Spleen (tissue), 11 donors: ENCODE results near the gene SLC35B1. TPM values are rescaled to one million over a fixed set of nuclear protein-coding genes. Genes with fewer than 3 reads are reported as not detected.
A peak's percentile ranks its signal among the peaks of the same experiment; 100 is the strongest.

ENCODE experiments used
- DNase-seq: peaks from one replicate; pipeline ENCODE4 v3.0.0-alpha.2; 2020
- H3K27ac ChIP-seq, 8 donors: fragments of 200-600 bp; sonication (generic) in 7 of 8; 1 replicate in 4 of 8; 2 replicates in 4 of 8; pipeline versions ENCODE4 v1.5.0 to v1.8.0; 2016 to 2021; ENCODE audit warnings: inconsistent platforms in 4 of 8, mild to moderate bottlenecking in 4 of 8, moderate library complexity in 1 of 8
- H3K27me3 ChIP-seq, 7 donors: fragments of 200-600 bp; sonication (generic) in 6 of 7; replicated peaks in 1 of 7; 1 replicate in 4 of 7; 2 replicates in 3 of 7; pipeline versions ENCODE4 v1.5.0 to v1.8.0; 2016 to 2021; ENCODE audit warnings: inconsistent platforms in 3 of 7, mild to moderate bottlenecking in 1 of 7
- H3K36me3 ChIP-seq, 6 donors: fragments of 200-600 bp; sonication (generic) in 5 of 6; 1 replicate in 4 of 6; 2 replicates in 2 of 6; pipeline versions ENCODE4 v1.5.0 to v1.8.0; 2016 to 2021; ENCODE audit warnings: inconsistent platforms in 2 of 6
- H3K4me1 ChIP-seq, 6 donors: fragments of 200-600 bp; sonication (generic) in 5 of 6; 1 replicate in 3 of 6; 2 replicates in 3 of 6; pipeline versions ENCODE4 v1.5.0 to v1.8.0; 2016 to 2021; ENCODE audit warnings: inconsistent platforms in 3 of 6
- H3K4me3 ChIP-seq, 8 donors: fragments of 200-600 bp; sonication (generic) in 7 of 8; 1 replicate in 4 of 8; 2 replicates in 4 of 8; pipeline versions ENCODE4 v1.5.0 to v1.8.0; 2016 to 2021; ENCODE audit warnings: inconsistent platforms in 4 of 8, mild to moderate bottlenecking in 4 of 8, moderate library complexity in 2 of 8
- H3K9me3 ChIP-seq, 8 donors: fragments of 200-600 bp; sonication (generic) in 7 of 8; 1 replicate in 4 of 8; 2 replicates in 4 of 8; pipeline versions ENCODE4 v1.5.0 to v1.8.0; 2016 to 2021; ENCODE audit warnings: inconsistent platforms in 4 of 8
- CTCF ChIP-seq, 11 experiments: fragments of 200-600 bp in 7 of 11; fragments of 450-650 bp in 4 of 11; sonication (generic) in 4 of 11; IDR thresholded peaks in 8 of 11; conservative IDR thresholded peaks in 3 of 11; 1 replicate in 7 of 11; 2 replicates in 4 of 11; pipeline versions ENCODE4 v1.4.0 to v1.8.0; 2016 to 2021; ENCODE audit warnings: antibody characterized with exemption in 11 of 11, inconsistent platforms in 4 of 11, mild to moderate bottlenecking in 1 of 11
- POLR2A ChIP-seq, 3 donors: fragments of 450-650 bp; IDR thresholded peaks; one replicate each; pipeline ENCODE4 v1.5.1; 2017; ENCODE audit warnings: antibody characterized with exemption in 3 of 3, mild to moderate bottlenecking in 1 of 3
- POLR2AphosphoS5 ChIP-seq, 3 donors: sonication (generic); formaldehyde crosslinking; IDR thresholded peaks; one replicate each; pipeline ENCODE4 v1.5.1; 2017; ENCODE audit warnings: antibody characterized with exemption in 3 of 3
- WGBS, 5 donors: extraction: QIAGEN DNeasy Blood & Tissue Kit in 3 of 5; methylation state at CpG; one replicate each; pipeline versions ENCODE4 v1.1.5 to v1.1.7; 2013 to 2018; 5-methylcytosine and 5-hydroxymethylcytosine counted together
- intact Hi-C: fragments of 100-400 bp; cut with DNase I; formaldehyde crosslinking; loops from one replicate; pipeline ENCODE4 v1.15.0; 2023; ENCODE audit warnings: low total_unique reads
- polyA plus RNA-seq, 3 donors: library from polyadenylated mRNA; stranded (reverse); fragments of 200-250 nt; gene quantifications; one replicate each; pipeline ENCODE4 v1.2.1, GENCODE V29; 2013
- total RNA-seq, 7 donors: library from RNA; depleted of rRNA in 3 of 7; stranded (reverse); fragments of >200 nt in 3 of 7; fragmentation: NEBNext Ultra II Directional in 4 of 7; extraction: Animal tissue kit (Norgen Biotek cat#: 25700) in 4 of 7; gene quantifications; one replicate each; pipeline versions ENCODE4 v1.1.0 to v1.2.1, GENCODE V29; 2016 to 2021
- donor health status: healthy with polysubstance abuse.
- donor health status: DM: no; HTN: no; CAD: no; lungs with moderate emphysema.
- donor health status: DM: no; HTN: no; CAD: no.
- donor health status: Bipolar disorder and iron deficiency.
- donor health status: healthy.
- donor health status: DM: no; HTN: no; CAD: no.
- donor health status: DM: yes; HTN: yes; CAD: no.

Gene SLC35B1
- total and polyA plus RNA-seq, 10 donors, result 23.7 to 69.9 (median 45.3) TPM

GRCh38 chr17:49755663-49756283 is 48.0 kb upstream of the SLC35B1 start:
- intact Hi-C loops, result no loop called here
- no peak for DNase-seq

DNA sequence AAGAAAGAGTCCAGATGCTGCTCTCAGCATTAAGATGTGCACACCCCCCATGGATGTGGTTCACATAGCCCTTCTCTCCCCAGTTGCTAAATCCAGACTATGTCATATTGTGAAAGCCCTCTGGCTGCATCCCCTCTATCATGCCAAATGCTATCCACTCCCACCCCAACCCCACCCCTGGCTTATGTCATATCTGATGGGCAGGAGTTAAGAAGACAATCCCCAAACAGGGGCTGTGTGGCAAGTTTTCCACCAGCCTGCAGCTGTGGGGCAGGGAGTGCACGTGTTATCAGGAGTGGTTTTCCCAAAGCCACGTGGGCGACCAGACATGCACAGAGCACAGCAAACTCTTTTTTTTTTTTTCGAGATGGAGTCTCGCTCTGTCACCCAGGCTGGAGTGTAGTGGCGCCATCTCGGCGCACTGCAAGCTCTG is 46.2 kb upstream of the SLC35B1 start:
- peaks cover 0 to 35% (median 7%) of the 10 kb centered on the region in 6 donors for H3K36me3 ChIP-seq
- intact Hi-C loops, result no loop called here
- no peaks in the 10 kb centered on the region for H3K27me3 ChIP-seq
- WGBS, 5 donors, result 59 to 78% (median 61%) methylated on average over 8 of the region's 8 CpGs
- no peaks in the 10 kb centered on the region for H3K9me3 ChIP-seq
- DNase-seq, result no peak
- peaks cover 31 to 100% (median 81%) of the 10 kb centered on the region in 6 donors for H3K4me1 ChIP-seq
- TF ChIP-seq POLR2AphosphoS5 (IDR thresholded peaks at IDR 0.05), result no peak
- no peak for TF ChIP-seq POLR2A (IDR thresholded peaks at IDR 0.05)
- TF ChIP-seq CTCF (IDR thresholded peaks at IDR 0.05 in 8 of 11, conservative IDR thresholded peaks at IDR 0.05 in 3 of 11), result no peak
- peak overlapping the region in 6 of 8 donors; percentile 6 to 61 (median 53) for H3K27ac ChIP-seq
- no peak overlapping the region for H3K4me3 ChIP-seq

More at GRCh38 chr17:49755663-49756283, 48.0 kb upstream of the SLC35B1 start:
- peak overlapping the region in 6 of 8 donors; percentile 3 to 61 (median 53) for H3K27ac ChIP-seq
- no peak overlapping the region for H3K4me3 ChIP-seq
- H3K27me3 ChIP-seq, result no peaks in the 10 kb centered on the region
- H3K36me3 ChIP-seq, result peaks cover 0 to 34% (median 7%) of the 10 kb centered on the region in 6 donors
- WGBS, 5 donors, result 74 to 89% (median 83%) methylated on average over 4 of the region's 4 CpGs
- no peak for TF ChIP-seq POLR2A (IDR thresholded peaks at IDR 0.05)
- no peak for TF ChIP-seq CTCF (IDR thresholded peaks at IDR 0.05 in 8 of 11, conservative IDR thresholded peaks at IDR 0.05 in 3 of 11)
- TF ChIP-seq POLR2AphosphoS5 (IDR thresholded peaks at IDR 0.05), result no peak
- H3K9me3 ChIP-seq, result no peaks in the 10 kb centered on the region
- peaks cover 26 to 100% (median 80%) of the 10 kb centered on the region in 6 donors for H3K4me1 ChIP-seq

GRCh38 chr17:49752508-49752907 is 44.7 kb upstream of the SLC35B1 start:
- Histone ChIP-seq H3K4me3 (no peak overlapping the region), H3K36me3 (peaks cover 0 to 23% (median under 1%) of the 10 kb centered on the region in 6 donors), H3K27me3 (no peaks in the 10 kb centered on the region), H3K4me1 (peaks cover 46 to 100% (median 86%) of the 10 kb centered on the region in 6 donors), H3K9me3 (no peaks in the 10 kb centered on the region), H3K27ac (peak overlapping the region in 4 of 8 donors; percentile 4 to 61 (median 31))
- WGBS, 5 donors, result 61 to 81% (median 71%) methylated on average over 3 of the region's 3 CpGs
- TF ChIP-seq CTCF (IDR thresholded peaks at IDR 0.05 in 8 of 11, conservative IDR thresholded peaks at IDR 0.05 in 3 of 11), result no peak
- TF ChIP-seq POLR2A (IDR thresholded peaks at IDR 0.05), result no peak
- TF ChIP-seq POLR2AphosphoS5 (IDR thresholded peaks at IDR 0.05), result no peak
- intact Hi-C loops, result no loop called here
- no peak for DNase-seq

- Histone ChIP-seq H3K9me3 (no peaks in the 10 kb centered on the region), H3K4me3 (no peak overlapping the region), H3K36me3 (peaks cover 0 to 16% (median 0%) of the 10 kb centered on the region in 6 donors), H3K4me1 (peaks cover 59 to 100% (median 88%) of the 10 kb centered on the region in 6 donors), H3K27me3 (no peaks in the 10 kb centered on the region), H3K27ac (peak overlapping the region in 7 of 8 donors; percentile 14 to 95 (median 94))
- no peak for DNase-seq
- intact Hi-C loops, result no loop called here
- TF ChIP-seq POLR2A (IDR thresholded peaks at IDR 0.05), result no peak
- TF ChIP-seq CTCF (IDR thresholded peaks at IDR 0.05 in 8 of 11, conservative IDR thresholded peaks at IDR 0.05 in 3 of 11), result no peak
- TF ChIP-seq POLR2AphosphoS5 (IDR thresholded peaks at IDR 0.05), result no peak
- 78 to 90% (median 82%) methylated on average over 3 of the region's 3 CpGs for WGBS, 5 donors
Measured at GRCh38 chr17:49749730-49750129, 42.0 kb upstream of the SLC35B1 start.
